ENCODE data around the gene SCNN1B.

DNA sequence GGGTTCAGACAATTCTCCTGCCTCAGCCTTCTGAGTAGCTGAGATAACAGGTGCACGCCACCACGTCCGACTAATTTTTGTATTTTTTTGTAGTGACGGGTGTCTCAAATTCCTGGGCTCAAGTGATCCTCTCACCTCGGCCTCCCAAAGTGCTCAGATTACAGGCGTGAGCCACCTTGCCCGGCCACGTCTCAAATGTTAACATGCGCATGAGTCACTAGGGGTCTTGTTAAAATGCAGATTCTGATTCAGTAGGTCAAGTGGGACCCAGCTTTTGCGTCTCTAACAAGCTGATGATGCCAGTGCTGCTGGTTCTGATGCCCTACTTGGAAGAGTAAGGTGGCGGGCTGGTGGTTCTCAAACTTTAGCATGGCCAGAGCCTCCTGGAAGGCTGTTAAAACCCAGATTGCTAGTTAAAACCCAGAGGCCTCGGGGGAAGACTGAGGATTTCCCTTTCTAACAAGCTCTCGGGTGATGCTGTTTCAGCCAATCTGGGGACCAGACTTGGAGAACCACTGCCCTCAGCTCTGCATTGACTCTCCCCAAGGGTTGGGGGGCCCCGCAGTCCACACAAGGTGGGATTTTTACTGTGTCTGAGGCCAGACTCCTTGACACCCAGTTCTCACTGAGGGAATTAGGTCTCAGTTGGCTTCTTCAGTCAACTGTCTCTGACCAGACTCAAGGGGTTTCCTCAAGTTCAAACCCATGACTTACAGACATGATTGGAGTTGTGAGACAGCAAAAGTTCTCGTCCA lies 17.9 kb downstream of the SCNN1B start:
- TF ChIP-seq, protein P1, sequence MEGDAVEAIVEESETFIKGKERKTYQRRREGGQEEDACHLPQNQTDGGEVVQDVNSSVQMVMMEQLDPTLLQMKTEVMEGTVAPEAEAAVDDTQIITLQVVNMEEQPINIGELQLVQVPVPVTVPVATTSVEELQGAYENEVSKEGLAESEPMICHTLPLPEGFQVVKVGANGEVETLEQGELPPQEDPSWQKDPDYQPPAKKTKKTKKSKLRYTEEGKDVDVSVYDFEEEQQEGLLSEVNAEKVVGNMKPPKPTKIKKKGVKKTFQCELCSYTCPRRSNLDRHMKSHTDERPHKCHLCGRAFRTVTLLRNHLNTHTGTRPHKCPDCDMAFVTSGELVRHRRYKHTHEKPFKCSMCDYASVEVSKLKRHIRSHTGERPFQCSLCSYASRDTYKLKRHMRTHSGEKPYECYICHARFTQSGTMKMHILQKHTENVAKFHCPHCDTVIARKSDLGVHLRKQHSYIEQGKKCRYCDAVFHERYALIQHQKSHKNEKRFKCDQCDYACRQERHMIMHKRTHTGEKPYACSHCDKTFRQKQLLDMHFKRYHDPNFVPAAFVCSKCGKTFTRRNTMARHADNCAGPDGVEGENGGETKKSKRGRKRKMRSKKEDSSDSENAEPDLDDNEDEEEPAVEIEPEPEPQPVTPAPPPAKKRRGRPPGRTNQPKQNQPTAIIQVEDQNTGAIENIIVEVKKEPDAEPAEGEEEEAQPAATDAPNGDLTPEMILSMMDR (IDR thresholded peaks at IDR 0.05) = no peak
- no peak for TF ChIP-seq POLR2A (IDR thresholded peaks at IDR 0.05)
